Measurements from ENCODE around the gene GUCA1A. TPM values are rescaled to one million over a fixed set of nuclear protein-coding genes. Genes with fewer than 3 reads are reported as not detected.

GUCA1A gene
- total RNA-seq, 4 donors from 2014 or later = not detected

GRCh38 chr6:42179261-42179944 lies 6.2 kb downstream of the GUCA1A start:
- Histone ChIP-seq H3K4me1 (no peaks in the 10 kb centered on the region), H3K4me3 (no peak overlapping the region), H3K36me3 (no peaks in the 10 kb centered on the region), H3K27me3 (no peaks in the 10 kb centered on the region), H3K27ac (no peak overlapping the region), H3K9me3 (no peaks in the 10 kb centered on the region)
- TF ChIP-seq POLR2A (IDR thresholded peaks at IDR 0.05) = no peak
- no peak for TF ChIP-seq EP300 (IDR thresholded peaks at IDR 0.05; ENCODE audit: low read depth)
- TF ChIP-seq POLR2AphosphoS5 (IDR thresholded peaks at IDR 0.05) = no peak
- no peak for TF ChIP-seq CTCF (IDR thresholded peaks at IDR 0.05)
- in situ Hi-C loops (cut with MboI; ENCODE audit: low pct_ligation_motif_present in 1 of 4, low pct_unique_long_range_greater_than_20kb in 1 of 4, low sequenced_read_pairs in 3 of 4) (no loop called here), intact Hi-C loops (cut with DNase I; ENCODE audit: low total_unique reads) (no loop called here)
- WGBS, 2 donors (ENCODE audit: low coverage in 1 of 2) = 93% methylated on average over 20 of the region's 20 CpGs; no CpG with 5 or more reads in 1 of the 2 donors
- DNase-seq = no peak

- in situ Hi-C loops (cut with MboI; ENCODE audit: low pct_ligation_motif_present in 1 of 4, low pct_unique_long_range_greater_than_20kb in 1 of 4, low sequenced_read_pairs in 3 of 4) = no loop called here
- WGBS, 2 donors (ENCODE audit: low coverage in 1 of 2) = 50 to 56% methylated on average over 1 to 3 of the region's 3 CpGs
- intact Hi-C loops (cut with DNase I; ENCODE audit: low total_unique reads) = no loop called here
- Histone ChIP-seq H3K27ac (no peak overlapping the region), H3K4me1 (no peaks in the 10 kb centered on the region), H3K4me3 (no peak overlapping the region), H3K9me3 (no peaks in the 10 kb centered on the region), H3K36me3 (no peaks in the 10 kb centered on the region), H3K27me3 (no peaks in the 10 kb centered on the region)
- no peak for TF ChIP-seq EP300 (IDR thresholded peaks at IDR 0.05; ENCODE audit: low read depth)
- TF ChIP-seq POLR2A (IDR thresholded peaks at IDR 0.05) = no peak
- no peak for TF ChIP-seq CTCF (IDR thresholded peaks at IDR 0.05)
- no peak for TF ChIP-seq POLR2AphosphoS5 (IDR thresholded peaks at IDR 0.05)
- no peak for DNase-seq
Measured at GRCh38 chr6:42179945-42180313, 6.8 kb downstream of the GUCA1A start.

- H3K36me3 ChIP-seq = no peaks in the 10 kb centered on the region
- TF ChIP-seq EP300 (IDR thresholded peaks at IDR 0.05; ENCODE audit: low read depth) (no peak), CTCF (IDR thresholded peaks at IDR 0.05) (no peak), POLR2AphosphoS5 (IDR thresholded peaks at IDR 0.05) (no peak), POLR2A (IDR thresholded peaks at IDR 0.05) (no peak)
- intact Hi-C loops (cut with DNase I; ENCODE audit: low total_unique reads) (no loop called here), in situ Hi-C loops (cut with MboI; ENCODE audit: low pct_ligation_motif_present in 1 of 4, low pct_unique_long_range_greater_than_20kb in 1 of 4, low sequenced_read_pairs in 3 of 4) (no loop called here)
- H3K27ac ChIP-seq = no peak overlapping the region
- DNase-seq = no peak
- no peaks in the 10 kb centered on the region for H3K9me3 ChIP-seq
- no peaks in the 10 kb centered on the region for H3K27me3 ChIP-seq
- WGBS, 2 donors (ENCODE audit: low coverage in 1 of 2) = 59 to 73% methylated on average over 5 of the region's 5 CpGs
- no peaks in the 10 kb centered on the region for H3K4me1 ChIP-seq
- H3K4me3 ChIP-seq = no peak overlapping the region
Measured at GRCh38 chr6:42182101-42182500, 8.9 kb downstream of the GUCA1A start.

GRCh38 chr6:42184475-42184874 lies 11.3 kb downstream of the GUCA1A start:
- DNase-seq = no peak
- intact Hi-C loops (cut with DNase I; ENCODE audit: low total_unique reads) = no loop called here
- TF ChIP-seq EP300 (IDR thresholded peaks at IDR 0.05; ENCODE audit: low read depth) = no peak
- TF ChIP-seq POLR2AphosphoS5 (IDR thresholded peaks at IDR 0.05) = no peak
- TF ChIP-seq POLR2A (IDR thresholded peaks at IDR 0.05) = no peak
- no peak for TF ChIP-seq CTCF (IDR thresholded peaks at IDR 0.05)
- in situ Hi-C loops (cut with MboI; ENCODE audit: low pct_ligation_motif_present in 1 of 4, low pct_unique_long_range_greater_than_20kb in 1 of 4, low sequenced_read_pairs in 3 of 4) = no loop called here
- 86% methylated on average over 4 of the region's 4 CpGs; no CpG with 5 or more reads in 1 of the 2 donors for WGBS, 2 donors (ENCODE audit: low coverage in 1 of 2)
- H3K27ac ChIP-seq = no peak overlapping the region
- no peak overlapping the region for H3K4me3 ChIP-seq
- no peaks in the 10 kb centered on the region for H3K27me3 ChIP-seq
- H3K36me3 ChIP-seq = no peaks in the 10 kb centered on the region
- H3K4me1 ChIP-seq = no peaks in the 10 kb centered on the region
- H3K9me3 ChIP-seq = no peaks in the 10 kb centered on the region

All from transverse colon (tissue), 4 donors.